Peyer's patch (tissue), 4 donors: Measurements from ENCODE around the gene PRTG.

ENCODE experiments used
- CTCF ChIP-seq, 6 experiments: fragments of 450-650 bp in 4 of 6; fragments of 200-600 bp in 2 of 6; sonication (generic) in 1 of 6; IDR thresholded peaks; one replicate each; pipeline ENCODE4 v1.5.1; 2017 to 2019; ENCODE audit warnings: antibody characterized with exemption in 6 of 6, mild to moderate bottlenecking in 3 of 6, moderate library complexity in 1 of 6
- POLR2A ChIP-seq, 2 donors: fragments of 450-650 bp; IDR thresholded peaks; one replicate each; pipeline ENCODE4 v1.5.1; 2017; ENCODE audit warnings: antibody characterized with exemption in 2 of 2, mild to moderate bottlenecking in 2 of 2, moderate library complexity in 2 of 2

DNA sequence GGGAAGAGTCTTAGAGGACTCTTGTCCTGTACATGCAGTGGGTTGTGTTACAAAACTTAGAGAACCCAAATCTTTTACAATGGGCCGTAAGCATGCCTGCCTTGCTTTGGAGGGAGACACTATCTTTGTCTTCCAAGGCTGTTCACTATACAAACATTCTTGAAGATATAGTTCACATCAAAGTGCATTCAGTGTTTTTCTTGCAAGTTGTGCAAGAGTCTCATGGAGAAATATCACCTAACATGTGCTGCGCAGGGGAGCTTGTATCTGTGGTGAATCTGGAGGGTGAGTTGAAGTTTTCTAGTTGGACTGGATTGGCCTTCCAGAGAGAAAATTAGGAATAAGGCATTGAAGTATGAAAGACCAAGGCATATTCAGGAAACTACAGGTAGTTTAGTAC is 7.8 kb upstream of the PRTG start:
- TF ChIP-seq CTCF (IDR thresholded peaks at IDR 0.05) (no peak), POLR2A (IDR thresholded peaks at IDR 0.05) (no peak)
